B cell (primary cell): ENCODE measurements around the gene USP49.

Experiments
- CTCF ChIP-seq: fragments of 200-600 bp; IDR thresholded peaks from one replicate; pipeline ENCODE4 v1.8.0; 2022; ENCODE audit warnings: antibody characterized with exemption, mild to moderate bottlenecking
- EZH2 ChIP-seq: IDR thresholded peaks from 2 replicates; pipeline ENCODE4 v1.6.1; 2012; ENCODE audit warnings: borderline replicate concordance, low read depth, mild to moderate bottlenecking, moderate library complexity, low read length; ENCODE audit not compliant: insufficient read depth, poor library complexity, severe bottlenecking

GRCh38 chr6:41943456-41943855, 48.3 kb upstream of the USP49 start:
- no peak for TF ChIP-seq CTCF
- no peak for TF ChIP-seq EZH2
